GM19025 (cell line): ENCODE measurements around the gene THRA.

Experiments used
- ATAC-seq: cut with Tn5 transposase; IDR thresholded peaks from one replicate; pipeline ENCODE4 v1.9.1; 2021; ENCODE audit warnings: mild to moderate bottlenecking, low read depth, moderate library complexity; ENCODE audit not compliant: unreplicated experiment

The THRA gene, protein sequence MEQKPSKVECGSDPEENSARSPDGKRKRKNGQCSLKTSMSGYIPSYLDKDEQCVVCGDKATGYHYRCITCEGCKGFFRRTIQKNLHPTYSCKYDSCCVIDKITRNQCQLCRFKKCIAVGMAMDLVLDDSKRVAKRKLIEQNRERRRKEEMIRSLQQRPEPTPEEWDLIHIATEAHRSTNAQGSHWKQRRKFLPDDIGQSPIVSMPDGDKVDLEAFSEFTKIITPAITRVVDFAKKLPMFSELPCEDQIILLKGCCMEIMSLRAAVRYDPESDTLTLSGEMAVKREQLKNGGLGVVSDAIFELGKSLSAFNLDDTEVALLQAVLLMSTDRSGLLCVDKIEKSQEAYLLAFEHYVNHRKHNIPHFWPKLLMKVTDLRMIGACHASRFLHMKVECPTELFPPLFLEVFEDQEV

DNA sequence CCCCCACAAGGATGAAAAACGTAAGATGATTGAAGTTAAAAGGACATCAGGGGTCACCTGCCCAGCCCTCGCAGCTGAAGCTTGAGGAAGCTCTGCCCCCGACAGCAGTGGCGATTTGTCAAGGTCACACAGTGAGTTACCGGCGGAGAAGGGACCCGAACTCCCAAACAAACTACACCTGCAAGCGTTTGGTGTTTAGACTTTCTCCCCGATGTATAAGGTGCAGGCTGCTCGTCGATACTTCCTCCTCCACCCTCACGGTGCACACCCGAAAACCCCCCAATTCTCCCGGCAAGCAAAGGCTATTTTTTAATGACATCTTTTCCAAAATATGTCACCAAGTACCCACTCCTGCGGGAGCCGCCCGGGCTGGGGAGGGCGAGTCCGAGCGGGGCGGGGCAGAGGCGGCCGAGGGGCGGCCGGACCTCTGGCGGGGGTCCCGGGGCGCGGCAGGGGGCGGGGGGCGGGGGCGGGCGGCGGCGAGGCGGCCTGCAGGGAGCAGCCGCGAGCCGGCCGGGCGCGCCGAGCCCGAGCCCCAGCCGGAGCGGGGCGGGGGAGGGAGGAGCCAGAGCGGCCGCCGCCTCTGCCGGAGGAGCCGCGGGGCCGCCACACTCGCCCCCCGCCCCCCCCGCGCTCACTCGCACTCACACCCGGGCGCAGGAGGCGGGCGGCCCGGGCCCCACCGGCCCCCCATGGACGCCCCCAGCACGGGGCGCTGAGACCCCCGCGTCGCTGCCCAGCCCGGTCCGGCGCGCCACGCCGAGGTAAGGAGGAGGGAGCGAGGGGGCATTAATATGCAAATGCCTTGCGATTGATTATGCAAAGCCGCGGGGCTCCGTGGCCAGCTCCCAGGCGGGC, at the start of gene THRA:
Gene THRA, plus strand, starts transcription at position 637 of the 858 bp plus-strand sequence. CDS start 11,524 bp downstream, outside the sequence.
- ATAC-seq: peak; percentile 69

- no peak for ATAC-seq
These were observed 48.3 kb upstream of the THRA start for GRCh38 chr17:40014375-40014980.

- ATAC-seq: no peak
These were observed 47.5 kb upstream of the THRA start, which contains the start of gene CSF3 for GRCh38 chr17:40015005-40015997. Gene CSF3 (plus strand): TSS chr17:40015440. CDS start chr17:40015475, 35 bp downstream.

GRCh38 chr17:40015998-40016985, 46.5 kb upstream of the THRA start:
- ATAC-seq: no peak

DNA sequence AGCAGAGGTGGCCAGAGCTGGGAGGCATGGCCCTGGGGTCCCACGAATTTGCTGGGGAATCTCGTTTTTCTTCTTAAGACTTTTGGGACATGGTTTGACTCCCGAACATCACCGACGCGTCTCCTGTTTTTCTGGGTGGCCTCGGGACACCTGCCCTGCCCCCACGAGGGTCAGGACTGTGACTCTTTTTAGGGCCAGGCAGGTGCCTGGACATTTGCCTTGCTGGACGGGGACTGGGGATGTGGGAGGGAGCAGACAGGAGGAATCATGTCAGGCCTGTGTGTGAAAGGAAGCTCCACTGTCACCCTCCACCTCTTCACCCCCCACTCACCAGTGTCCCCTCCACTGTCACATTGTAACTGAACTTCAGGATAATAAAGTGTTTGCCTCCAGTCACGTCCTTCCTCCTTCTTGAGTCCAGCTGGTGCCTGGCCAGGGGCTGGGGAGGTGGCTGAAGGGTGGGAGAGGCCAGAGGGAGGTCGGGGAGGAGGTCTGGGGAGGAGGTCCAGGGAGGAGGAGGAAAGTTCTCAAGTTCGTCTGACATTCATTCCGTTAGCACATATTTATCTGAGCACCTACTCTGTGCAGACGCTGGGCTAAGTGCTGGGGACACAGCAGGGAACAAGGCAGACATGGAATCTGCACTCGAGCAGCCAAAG, 45.2 kb upstream of the THRA start:
- ATAC-seq: no peak

GRCh38 chr17:40018211-40019121, 44.3 kb upstream of the THRA start:
- ATAC-seq: no peak

DNA sequence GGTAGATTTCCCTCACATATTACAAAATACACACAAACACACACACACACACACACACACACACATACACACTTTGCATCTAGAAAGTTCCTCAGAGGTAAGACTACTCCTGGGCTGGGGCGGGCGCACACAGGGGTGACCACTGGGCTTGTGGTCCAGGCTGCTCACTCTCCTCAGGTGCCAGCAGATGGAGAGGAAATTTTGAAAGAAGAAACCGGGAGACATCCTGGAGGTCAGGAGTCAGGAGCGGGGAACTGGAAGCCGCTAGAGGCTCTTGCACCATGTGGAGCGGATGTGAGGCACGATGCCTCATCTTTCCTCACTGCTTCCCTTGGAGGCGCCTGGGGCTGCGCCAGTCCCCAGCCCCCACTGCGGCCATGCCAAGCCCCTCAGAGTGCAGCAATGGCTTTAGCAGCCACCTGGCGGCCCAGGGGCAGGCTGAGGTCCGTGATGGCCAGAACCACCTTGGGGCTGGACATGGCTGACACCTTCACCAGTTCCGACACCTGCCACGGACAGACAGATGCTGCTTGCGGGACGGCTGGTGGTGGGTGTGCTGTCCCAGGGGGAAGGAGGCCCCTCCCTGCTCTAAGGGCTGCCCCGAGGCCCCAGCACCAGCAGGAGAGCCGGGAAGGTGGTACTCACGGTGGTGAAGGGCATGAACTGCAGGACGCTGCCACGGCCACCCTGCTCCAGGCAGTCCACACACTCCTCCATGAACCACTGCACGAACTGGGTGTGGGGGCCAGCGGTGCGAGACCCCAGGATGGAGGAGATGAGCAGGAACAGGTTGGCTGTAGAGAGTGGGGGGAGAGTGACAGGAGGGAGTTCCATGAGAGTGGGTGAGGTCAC, 43.4 kb upstream of the THRA start:
- ATAC-seq: no peak

DNA sequence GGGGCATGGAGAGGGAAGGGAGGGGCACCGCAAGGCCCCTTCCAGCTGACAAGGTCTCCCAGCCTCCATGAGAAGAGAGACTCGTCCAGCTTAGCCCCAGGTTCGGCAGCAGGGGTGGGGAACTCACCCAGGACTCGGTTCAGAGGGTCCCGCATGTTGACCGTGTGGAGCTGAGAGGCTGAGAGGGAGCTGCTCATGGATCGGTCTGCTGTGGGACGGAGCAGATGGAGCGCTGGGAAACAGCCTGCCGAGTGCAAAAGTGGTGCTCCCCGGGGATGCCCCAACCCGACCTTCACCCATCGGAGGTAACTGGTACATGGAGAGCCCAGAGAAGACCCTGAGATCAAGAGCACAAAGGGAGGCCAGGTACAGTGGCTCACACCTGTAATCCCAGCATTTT, 42.6 kb upstream of the THRA start:
- no peak for ATAC-seq

GRCh38 chr17:40021451-40021971, 41.3 kb upstream of the THRA start:
- ATAC-seq: no peak

DNA sequence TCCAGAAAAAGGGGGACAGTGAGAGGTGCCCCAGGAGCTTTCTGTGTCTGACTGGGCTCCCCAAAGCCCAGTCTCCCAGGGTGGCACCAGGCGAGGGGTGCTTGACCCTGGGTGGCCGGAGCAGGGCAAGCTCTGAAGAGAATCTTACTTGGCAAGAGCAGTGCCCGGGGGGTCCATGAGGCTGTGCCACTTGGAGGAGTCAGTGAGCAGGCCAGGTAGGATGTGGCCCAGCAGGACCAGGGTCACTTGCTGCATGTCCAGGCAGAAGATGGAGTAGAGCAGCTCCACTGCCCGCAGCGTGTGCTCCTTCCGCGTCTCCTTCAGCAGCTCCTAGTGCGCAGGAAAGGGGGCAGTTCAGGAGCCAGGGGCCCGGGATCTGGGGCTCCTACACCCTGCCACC, 40.3 kb upstream of the THRA start:
- no peak for ATAC-seq

DNA sequence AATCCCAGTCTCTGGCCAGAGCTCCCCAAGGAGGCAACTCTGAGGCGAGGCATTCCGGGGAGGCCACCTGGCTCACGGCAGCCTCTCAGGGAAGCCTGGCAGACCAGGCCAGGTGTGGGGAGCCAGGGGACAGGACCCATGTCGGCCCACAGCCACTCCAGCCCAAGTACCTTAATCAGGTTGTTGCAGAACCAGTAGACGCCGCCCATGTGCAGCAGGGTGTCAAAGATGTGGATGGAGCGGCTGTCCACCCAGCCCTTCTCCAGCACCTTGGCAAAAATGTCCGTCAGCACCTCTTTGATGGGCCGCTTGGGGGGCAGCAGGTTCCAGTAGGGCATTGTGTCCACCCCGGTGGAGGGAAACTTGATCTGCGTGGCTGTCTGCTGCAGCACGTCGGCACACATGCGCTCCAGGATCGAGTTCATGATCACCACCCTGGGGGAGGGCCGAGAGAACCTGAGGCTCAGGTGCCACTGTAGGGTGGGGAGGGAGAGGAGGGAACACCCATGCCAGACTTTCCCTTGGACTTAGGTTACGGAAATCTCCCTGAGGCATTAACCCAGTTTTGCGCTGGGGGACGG, 39.7 kb upstream of the THRA start:
- ATAC-seq: no peak

DNA sequence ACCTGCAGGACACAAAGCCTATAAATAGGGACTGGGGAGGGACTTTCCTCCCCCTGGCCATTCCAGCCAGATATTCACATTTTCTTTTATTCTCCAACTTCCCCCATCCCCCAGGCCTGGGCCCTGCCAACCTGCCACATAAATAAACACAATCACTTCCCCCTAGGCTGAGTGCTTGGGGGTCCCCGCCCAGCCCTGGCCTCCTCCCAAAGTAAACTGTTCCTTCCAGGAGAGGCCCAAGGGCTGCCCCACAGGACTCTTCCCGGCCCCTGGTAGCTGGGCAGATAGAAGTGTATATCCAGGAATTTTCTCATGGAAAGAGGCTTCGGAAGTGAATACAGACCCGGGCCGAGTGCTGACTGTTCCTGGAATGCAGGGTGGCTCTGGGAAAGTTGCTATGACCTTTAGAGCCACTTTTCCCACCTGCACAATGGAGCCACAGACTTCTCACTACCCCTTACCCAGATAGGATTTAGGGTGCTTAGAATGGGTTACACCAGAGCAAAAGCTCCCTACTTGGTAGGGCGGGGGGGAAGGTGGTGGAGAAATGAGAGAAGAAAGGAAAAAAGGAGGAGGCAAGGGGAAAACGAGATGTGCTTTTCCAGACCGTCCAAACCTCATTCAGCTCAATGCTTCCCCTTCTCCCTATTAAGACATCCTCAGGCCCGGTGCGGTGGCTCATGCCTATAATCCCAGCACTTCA, 39.0 kb upstream of the THRA start:
- no peak for ATAC-seq

GRCh38 chr17:40024901-40025300, 37.9 kb upstream of the THRA start:
- ATAC-seq: no peak

GRCh38 chr17:40025559-40025958, 37.2 kb upstream of the THRA start:
- ATAC-seq: no peak
